NOMO-1 treated with dmso at 0.1 percent for 144 hours (cell line): ENCODE measurements around the gene MARS2.
"Not testable (repeated sequence)": the region's sequence is repeated elsewhere in the genome, so short reads cannot be mapped to it uniquely, and the experiment has no call there.

Experiments used
- DNase-seq: peaks from one replicate; lab custom pipeline; 2025; ENCODE audit not compliant: unreplicated experiment; lab: John Stamatoyannopoulos, UW

Gene MARS2

DNA sequence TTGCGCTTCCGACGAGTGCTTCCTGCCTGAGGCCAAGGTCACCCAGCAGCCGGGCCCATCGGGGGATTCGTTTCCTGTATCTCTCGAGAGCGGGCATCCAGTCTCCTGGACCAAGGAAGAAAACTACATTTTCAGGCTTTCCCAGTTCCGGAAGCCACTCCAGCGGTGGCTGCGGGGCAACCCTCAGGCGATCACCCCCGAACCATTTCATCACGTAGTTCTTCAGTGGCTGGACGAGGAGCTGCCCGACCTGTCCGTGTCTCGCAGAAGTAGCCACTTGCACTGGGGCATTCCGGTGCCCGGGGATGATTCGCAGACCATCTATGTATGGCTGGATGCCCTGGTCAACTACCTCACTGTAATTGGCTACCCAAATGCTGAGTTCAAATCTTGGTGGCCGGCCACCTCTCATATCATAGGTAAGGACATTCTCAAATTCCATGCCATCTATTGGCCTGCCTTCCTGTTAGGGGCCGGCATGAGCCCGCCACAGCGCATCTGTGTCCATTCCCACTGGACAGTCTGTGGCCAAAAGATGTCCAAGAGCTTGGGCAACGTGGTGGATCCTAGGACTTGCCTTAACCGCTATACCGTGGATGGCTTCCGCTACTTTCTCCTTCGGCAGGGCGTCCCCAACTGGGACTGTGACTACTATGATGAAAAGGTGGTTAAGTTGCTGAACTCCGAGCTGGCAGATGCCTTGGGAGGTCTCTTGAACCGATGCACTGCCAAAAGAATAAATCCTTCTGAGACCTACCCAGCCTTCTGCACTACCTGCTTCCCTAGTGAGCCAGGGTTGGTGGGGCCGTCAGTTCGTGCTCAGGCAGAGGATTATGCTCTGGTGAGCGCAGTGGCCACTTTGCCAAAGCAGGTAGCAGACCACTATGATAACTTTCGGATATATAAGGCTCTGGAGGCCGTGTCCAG, 1.0 kb downstream of the MARS2 start:
- DNase-seq = no peak

DNA sequence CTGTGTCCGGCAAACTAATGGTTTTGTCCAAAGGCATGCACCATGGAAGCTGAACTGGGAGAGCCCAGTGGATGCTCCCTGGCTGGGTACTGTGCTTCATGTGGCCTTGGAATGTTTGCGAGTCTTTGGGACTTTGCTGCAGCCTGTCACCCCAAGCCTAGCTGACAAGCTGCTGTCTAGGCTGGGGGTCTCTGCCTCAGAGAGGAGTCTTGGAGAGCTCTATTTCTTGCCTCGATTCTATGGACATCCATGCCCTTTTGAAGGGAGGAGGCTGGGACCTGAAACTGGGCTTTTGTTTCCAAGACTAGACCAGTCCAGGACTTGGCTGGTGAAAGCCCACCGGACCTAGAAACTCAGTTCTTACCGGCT, 1.7 kb downstream of the MARS2 start:
- DNase-seq = no peak

DNA sequence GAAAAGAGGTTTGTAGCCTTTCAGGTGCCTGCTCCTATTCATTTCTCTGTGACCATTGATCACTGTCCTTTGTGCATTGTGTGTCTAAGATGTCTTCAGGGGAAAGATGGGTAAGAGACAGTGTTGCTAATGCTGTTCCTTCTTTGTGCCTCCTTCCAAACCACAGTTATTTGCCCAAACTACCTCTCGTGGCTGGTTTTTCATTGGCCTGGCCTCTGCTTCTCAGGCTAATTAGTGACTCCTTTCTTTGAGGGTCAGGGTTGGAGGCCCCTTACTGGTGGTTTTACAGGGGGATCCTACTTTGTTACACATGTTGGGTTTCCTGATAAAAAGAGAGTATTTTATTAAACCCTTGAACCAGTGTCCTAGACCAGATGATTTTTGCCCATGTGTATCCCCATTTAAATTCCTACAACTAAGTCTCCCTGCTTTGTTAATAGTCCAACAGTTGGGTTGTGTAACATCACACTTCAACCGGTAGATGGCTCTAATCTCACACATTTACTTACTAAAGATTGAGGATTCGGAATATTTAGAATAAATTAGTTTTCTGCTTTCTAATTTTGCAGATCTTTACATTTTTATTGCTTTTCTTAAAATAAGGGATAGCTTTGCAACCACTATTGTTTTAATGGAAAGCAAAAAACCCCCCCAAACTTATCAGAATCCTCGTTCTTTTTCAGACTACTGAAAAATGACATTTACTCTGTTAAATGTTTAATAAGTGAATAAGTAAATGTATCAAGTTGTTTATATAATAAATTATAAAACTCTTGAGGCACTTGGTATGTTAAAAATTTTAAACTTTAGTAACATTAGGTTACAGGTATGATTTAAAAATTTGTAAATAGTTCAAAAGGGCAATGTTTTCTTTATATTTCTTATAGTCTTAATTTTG, 2.4 kb downstream of the MARS2 start:
- no peak for DNase-seq

DNA sequence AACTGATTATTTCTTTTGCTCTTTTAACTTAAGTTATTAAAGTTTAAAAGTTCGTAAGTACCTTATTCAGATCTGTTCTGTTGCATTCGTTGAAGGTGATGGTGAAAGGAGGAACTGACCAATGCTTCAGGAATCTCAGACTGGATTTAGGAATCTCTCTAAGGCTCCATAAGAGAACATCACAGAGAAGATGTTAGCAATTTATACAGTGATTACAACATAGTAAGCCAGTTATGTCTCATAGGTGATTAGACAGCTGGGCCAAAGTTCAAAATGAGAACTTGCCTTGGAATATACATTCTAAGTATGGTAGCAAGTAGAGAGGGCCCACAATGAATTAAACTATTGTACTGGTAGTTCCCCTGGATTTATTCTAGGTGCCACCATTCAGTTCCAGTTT, 3.2 kb downstream of the MARS2 start:
- no peak for DNase-seq

DNA sequence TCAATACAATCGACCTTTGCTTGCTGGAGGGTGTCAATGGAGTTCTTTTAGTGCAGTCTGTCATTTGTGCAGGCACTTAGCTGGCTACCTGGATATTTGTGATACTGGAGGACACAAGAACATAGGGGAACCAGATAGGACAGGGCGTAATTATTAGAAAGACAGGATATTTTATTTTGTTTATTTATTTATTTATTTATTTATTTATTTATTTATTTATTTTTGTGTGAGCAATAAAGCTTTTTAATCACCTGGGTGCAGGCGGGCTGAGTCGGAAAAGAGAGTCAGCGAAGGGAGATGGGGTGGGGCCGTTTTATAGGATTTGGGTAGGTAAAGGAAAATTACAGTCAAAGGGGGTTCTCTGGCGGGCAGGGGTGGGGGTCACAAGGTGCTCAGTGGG, 4.0 kb downstream of the MARS2 start:
- DNase-seq = not testable (repeated sequence)

GRCh38 chr2:197710424-197711042, 5.4 kb downstream of the MARS2 start:
- no peak for DNase-seq

DNA sequence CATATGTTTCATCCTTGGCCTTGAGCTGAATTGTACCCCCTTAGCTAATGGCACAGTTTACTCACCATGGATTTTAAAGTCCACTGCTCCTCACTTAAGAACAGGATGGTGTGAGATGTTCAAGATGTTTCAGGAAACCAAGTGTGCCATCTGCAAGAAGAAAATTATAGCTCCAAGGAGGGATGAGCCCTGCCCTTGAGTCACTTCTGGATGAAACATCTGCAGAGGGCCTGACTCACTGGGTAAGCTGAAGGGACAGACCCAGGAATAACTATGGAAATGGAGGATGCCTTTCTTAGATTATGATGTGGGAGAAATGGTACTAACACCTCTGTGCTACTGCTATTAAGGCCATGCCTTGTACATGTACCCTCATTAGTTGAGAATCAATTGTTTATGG, 6.4 kb downstream of the MARS2 start:
- DNase-seq = no peak

GRCh38 chr2:197713271-197713670, 8.1 kb downstream of the MARS2 start:
- no peak for DNase-seq

- no peak for DNase-seq
Observed at GRCh38 chr2:197717863-197718262, 12.7 kb downstream of the MARS2 start.

- DNase-seq = no peak
Observed at GRCh38 chr2:197727011-197727410, 21.8 kb downstream of the MARS2 start.

- not testable (repeated sequence) for DNase-seq
Observed at GRCh38 chr2:197728555-197729544, 23.7 kb downstream of the MARS2 start.

DNA sequence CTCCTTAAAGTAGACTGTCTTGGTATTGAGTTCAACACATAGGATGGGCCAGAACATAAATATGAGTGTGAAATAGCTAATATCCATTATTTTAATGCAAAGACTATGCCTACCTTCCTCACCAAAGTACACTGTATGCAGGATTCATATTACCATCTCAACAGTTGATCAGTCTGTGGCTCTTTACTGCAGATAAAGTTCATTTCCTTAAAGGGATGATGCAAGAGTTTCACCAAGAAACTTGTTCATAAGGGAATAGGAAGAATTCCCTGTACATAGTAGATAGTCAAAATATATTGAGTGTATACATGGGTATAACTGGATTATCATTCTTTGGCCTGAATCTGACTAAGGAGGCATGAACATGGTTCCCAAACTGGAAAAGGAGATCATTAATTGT, 35.0 kb downstream of the MARS2 start:
- DNase-seq = no peak
